Stomach (tissue), 9 donors: ENCODE data around the gene WDR72. TPM values are rescaled to one million over a fixed set of nuclear protein-coding genes. Genes with fewer than 3 reads are reported as not detected.
A peak's percentile ranks its signal among the peaks of the same experiment; 100 is the strongest.
"Not testable (repeated sequence)": the region's sequence is repeated elsewhere in the genome, so short reads cannot be mapped to it uniquely, and the experiment has no call there.

Source experiments
- DNase-seq, 2 donors: peaks; one replicate each; pipeline versions ENCODE4 v3.0.0 to v3.0.0-alpha.2; 2013 to 2019
- H3K27ac ChIP-seq, 5 donors: fragments of 200-600 bp in 4 of 5; sonication (generic) in 4 of 5; one replicate each; pipeline ENCODE4 v1.5.1; 2013 to 2019; ENCODE audit warnings: mild to moderate bottlenecking in 1 of 5, moderate library complexity in 1 of 5
- H3K27me3 ChIP-seq, 3 donors: fragments of 200-600 bp; sonication (generic); one replicate each; pipeline ENCODE4 v1.5.1; 2017 to 2019; ENCODE audit warnings: mixed run types in 1 of 3
- H3K36me3 ChIP-seq, 4 donors: fragments of 200-600 bp; sonication (generic); 1 replicate in 3 of 4; 2 replicates in 1 of 4; pipeline ENCODE4 v1.5.1; 2016 to 2019
- H3K4me1 ChIP-seq, 4 donors: fragments of 200-600 bp; sonication (generic); one replicate each; pipeline ENCODE4 v1.5.1; 2016 to 2019
- H3K4me3 ChIP-seq, 4 donors: fragments of 200-600 bp; sonication (generic) in 3 of 4; one replicate each; pipeline ENCODE4 v1.5.1; 2016 to 2019; ENCODE audit warnings: mild to moderate bottlenecking in 1 of 4
- H3K9me3 ChIP-seq, 4 donors: fragments of 200-600 bp; sonication (generic); one replicate each; pipeline ENCODE4 v1.5.1; 2016 to 2019
- EP300 ChIP-seq: sonication (generic); formaldehyde crosslinking; IDR thresholded peaks from one replicate; pipeline ENCODE4 v1.6.1; 2017; ENCODE audit warnings: antibody characterized with exemption
- POLR2A ChIP-seq, 4 donors: fragments of 450-650 bp; IDR thresholded peaks; one replicate each; pipeline ENCODE4 v1.6.1; 2016; ENCODE audit warnings: antibody characterized with exemption in 4 of 4, control low read depth in 2 of 4, mild to moderate bottlenecking in 1 of 4, moderate library complexity in 1 of 4
- POLR2AphosphoS5 ChIP-seq, 3 donors: sonication (generic); formaldehyde crosslinking; IDR thresholded peaks; one replicate each; pipeline ENCODE4 v1.6.1; 2016; ENCODE audit warnings: antibody characterized with exemption in 3 of 3
- WGBS, 5 donors: extraction: QIAGEN DNeasy Blood & Tissue Kit in 3 of 5; methylation state at CpG; one replicate each; pipeline versions ENCODE4 v1.1.5 to v1.1.7; 2013 to 2018; 5-methylcytosine and 5-hydroxymethylcytosine counted together
- intact Hi-C: fragments of 100-400 bp; cut with DNase I; formaldehyde crosslinking; loops from one replicate; pipeline ENCODE4 v1.15.1; 2023; ENCODE audit warnings: low total_unique reads
- polyA plus RNA-seq, 3 donors: library from polyadenylated mRNA; stranded (reverse); fragments of 200-250 nt; gene quantifications; one replicate each; pipeline ENCODE4 v1.2.3, GENCODE V29; 2013
- total RNA-seq, 5 donors: library from RNA; depleted of rRNA; stranded (reverse); fragments of >200 nt; gene quantifications; one replicate each; pipeline versions ENCODE4 v1.1.0 to v1.2.3, GENCODE V29; 2014 to 2016
- TF ChIP-seq, protein P1 (sequence below), 7 experiments: fragments of 450-650 bp in 4 of 7; fragments of 200-600 bp in 3 of 7; sonication (generic) in 3 of 7; IDR thresholded peaks; one replicate each; pipeline ENCODE4 v1.5.1; 2016 to 2019; ENCODE audit warnings: antibody characterized with exemption in 7 of 7, control low read depth in 2 of 7, mild to moderate bottlenecking in 1 of 7
- donor health status: healthy with polysubstance abuse.
- donor health status: Bipolar disorder and iron deficiency.
- donor health status: healthy.

The WDR72 gene
- total and polyA plus RNA-seq, 8 donors: under 0.01 to 0.61 (median 0.41) TPM; not detected in 2

DNA sequence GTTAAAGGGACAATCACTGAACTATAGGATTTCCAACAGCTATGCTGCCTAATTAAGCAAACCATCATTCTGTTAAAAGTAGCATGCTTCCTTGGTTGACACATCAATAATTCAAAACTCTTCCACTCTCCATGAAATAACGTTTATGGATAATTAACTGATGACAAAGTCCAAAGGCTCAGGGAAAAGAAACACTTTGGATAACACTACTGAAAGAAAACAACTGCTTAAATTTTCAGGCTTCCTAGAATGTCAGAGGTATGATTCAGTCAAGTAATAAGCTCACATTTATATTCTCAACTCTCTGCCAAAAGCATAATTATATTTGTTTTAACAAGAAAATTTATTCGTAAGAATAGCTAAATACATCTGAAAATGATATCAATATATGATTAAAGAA, 49.6 kb downstream of the WDR72 start:
- Histone ChIP-seq H3K9me3 (no peaks in the 10 kb centered on the region), H3K4me1 (no peaks in the 10 kb centered on the region), H3K36me3 (no peaks in the 10 kb centered on the region), H3K4me3 (no peak overlapping the region), H3K27ac (no peak overlapping the region), H3K27me3 (peaks cover 0 to 9% (median 0%) of the 10 kb centered on the region in 3 donors)
- DNase-seq: no peak
- TF ChIP-seq POLR2AphosphoS5 (IDR thresholded peaks at IDR 0.05): no peak
- TF ChIP-seq, protein P1, sequence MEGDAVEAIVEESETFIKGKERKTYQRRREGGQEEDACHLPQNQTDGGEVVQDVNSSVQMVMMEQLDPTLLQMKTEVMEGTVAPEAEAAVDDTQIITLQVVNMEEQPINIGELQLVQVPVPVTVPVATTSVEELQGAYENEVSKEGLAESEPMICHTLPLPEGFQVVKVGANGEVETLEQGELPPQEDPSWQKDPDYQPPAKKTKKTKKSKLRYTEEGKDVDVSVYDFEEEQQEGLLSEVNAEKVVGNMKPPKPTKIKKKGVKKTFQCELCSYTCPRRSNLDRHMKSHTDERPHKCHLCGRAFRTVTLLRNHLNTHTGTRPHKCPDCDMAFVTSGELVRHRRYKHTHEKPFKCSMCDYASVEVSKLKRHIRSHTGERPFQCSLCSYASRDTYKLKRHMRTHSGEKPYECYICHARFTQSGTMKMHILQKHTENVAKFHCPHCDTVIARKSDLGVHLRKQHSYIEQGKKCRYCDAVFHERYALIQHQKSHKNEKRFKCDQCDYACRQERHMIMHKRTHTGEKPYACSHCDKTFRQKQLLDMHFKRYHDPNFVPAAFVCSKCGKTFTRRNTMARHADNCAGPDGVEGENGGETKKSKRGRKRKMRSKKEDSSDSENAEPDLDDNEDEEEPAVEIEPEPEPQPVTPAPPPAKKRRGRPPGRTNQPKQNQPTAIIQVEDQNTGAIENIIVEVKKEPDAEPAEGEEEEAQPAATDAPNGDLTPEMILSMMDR (IDR thresholded peaks at IDR 0.05): no peak
- no peak for TF ChIP-seq POLR2A (IDR thresholded peaks at IDR 0.05)
- no peak for TF ChIP-seq EP300
- intact Hi-C loops: no loop called here
- WGBS, 5 donors: 37 to 54% (median 47%) methylated on average over 2 of the region's 2 CpGs

DNA sequence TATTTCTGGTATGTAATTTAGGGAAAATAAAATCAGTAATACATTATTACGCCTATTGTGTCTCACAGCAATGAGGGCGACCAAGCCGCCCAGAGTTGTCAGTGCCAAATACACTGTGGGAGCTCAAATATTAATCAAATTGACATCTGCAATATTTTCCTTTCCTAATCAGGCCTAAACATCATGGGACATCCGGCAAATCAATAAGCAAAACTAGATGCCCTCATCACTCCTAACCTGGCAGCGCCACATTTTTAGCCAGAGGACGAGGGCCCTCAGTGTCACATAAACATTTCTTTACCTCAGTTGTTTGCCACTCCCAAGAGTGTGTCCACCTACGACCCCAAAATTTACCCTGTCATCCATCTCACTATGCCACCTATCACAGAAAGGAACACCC, 64.1 kb downstream of the WDR72 start:
- DNase-seq: no peak
- Histone ChIP-seq H3K36me3 (no peaks in the 10 kb centered on the region), H3K27ac (no peak overlapping the region), H3K4me1 (peaks cover 6 to 10% (median 8%) of the 10 kb centered on the region in 4 donors), H3K27me3 (no peaks in the 10 kb centered on the region), H3K9me3 (no peaks in the 10 kb centered on the region), H3K4me3 (no peak overlapping the region)
- WGBS, 5 donors: 65 to 81% (median 70%) methylated on average over 7 of the region's 7 CpGs
- intact Hi-C loops: no loop called here
- TF ChIP-seq, protein P1 (IDR thresholded peaks at IDR 0.05): no peak
- TF ChIP-seq EP300 (no peak), POLR2A (IDR thresholded peaks at IDR 0.05) (no peak), POLR2AphosphoS5 (IDR thresholded peaks at IDR 0.05) (no peak)

DNA sequence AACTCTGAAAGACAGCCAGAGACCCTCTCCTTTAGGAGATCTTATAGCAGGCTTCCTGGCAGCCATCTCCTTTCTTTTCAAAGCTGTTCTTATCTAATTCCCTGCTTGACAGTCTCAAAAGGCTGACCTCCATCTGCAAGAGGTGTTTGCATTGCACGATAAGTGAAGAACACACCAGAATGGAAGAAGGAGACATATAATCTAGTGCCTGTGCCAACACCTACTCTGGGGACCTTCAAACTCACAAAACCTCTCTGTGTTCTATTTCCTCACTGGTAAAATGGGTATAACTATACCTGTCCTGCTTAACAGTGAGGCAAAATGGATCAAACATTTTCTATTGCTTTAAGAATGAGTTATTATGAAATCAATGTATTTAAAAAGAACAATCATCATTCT, 65.0 kb downstream of the WDR72 start:
- peaks cover 6 to 10% (median 8%) of the 10 kb centered on the region in 4 donors for H3K4me1 ChIP-seq
- DNase-seq: no peak
- 18 to 35% (median 22%) methylated on average over 1 of the region's 1 CpG for WGBS, 5 donors
- H3K27ac ChIP-seq: no peak overlapping the region
- TF ChIP-seq, protein P1 (IDR thresholded peaks at IDR 0.05): no peak
- TF ChIP-seq POLR2AphosphoS5 (IDR thresholded peaks at IDR 0.05) (no peak), POLR2A (IDR thresholded peaks at IDR 0.05) (no peak), EP300 (no peak)
- intact Hi-C loops: no loop called here
- H3K36me3 ChIP-seq: no peaks in the 10 kb centered on the region
- no peaks in the 10 kb centered on the region for H3K27me3 ChIP-seq
- no peaks in the 10 kb centered on the region for H3K9me3 ChIP-seq
- H3K4me3 ChIP-seq: no peak overlapping the region

DNA sequence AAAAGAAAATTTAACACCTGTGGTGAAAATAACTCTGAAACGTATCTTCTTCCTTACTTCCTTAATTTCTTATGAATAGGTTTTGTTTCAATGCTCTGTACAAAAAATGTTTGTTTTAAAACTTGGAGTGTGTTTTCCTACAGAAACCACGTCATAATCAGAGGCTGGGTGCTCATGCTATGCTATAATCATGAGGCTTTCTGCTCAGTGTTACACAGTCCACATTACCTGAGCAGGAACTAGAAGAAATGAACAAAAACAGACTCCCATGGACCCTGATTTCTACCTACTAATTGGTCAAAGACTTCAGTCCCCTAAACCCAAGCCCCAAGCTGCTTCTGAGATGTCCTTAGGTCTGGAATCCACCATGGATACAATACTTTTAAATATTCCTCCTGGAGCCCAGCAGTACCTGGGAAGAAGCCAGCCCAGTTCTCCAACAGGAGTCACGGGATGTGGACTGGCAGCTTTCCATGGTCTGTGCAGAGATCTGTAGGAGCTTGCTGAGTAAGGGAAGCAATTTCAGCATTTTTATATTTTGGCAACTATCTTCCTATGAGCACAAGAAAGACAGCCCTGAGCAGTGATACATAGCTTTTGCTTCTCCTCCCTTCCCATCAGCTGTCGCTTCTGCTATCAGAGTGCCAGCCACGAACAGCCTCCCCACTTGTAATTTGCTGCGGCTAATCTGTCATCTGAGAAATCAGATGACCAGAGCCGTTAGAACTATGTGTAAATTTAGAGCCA, 65.6 kb downstream of the WDR72 start:
- Histone ChIP-seq H3K27ac (no peak overlapping the region), H3K9me3 (no peaks in the 10 kb centered on the region), H3K27me3 (no peaks in the 10 kb centered on the region), H3K36me3 (no peaks in the 10 kb centered on the region), H3K4me3 (no peak overlapping the region), H3K4me1 (peaks cover 6 to 10% (median 8%) of the 10 kb centered on the region in 4 donors)
- no peak for TF ChIP-seq POLR2AphosphoS5 (IDR thresholded peaks at IDR 0.05)
- no peak for TF ChIP-seq EP300
- no peak for TF ChIP-seq POLR2A (IDR thresholded peaks at IDR 0.05)
- TF ChIP-seq, protein P1 (IDR thresholded peaks at IDR 0.05): no peak
- intact Hi-C loops: no loop called here
- DNase-seq: peak; percentile 76 to 86
- 7 to 20% (median 14%) methylated on average over 7 of the region's 7 CpGs for WGBS, 5 donors

DNA sequence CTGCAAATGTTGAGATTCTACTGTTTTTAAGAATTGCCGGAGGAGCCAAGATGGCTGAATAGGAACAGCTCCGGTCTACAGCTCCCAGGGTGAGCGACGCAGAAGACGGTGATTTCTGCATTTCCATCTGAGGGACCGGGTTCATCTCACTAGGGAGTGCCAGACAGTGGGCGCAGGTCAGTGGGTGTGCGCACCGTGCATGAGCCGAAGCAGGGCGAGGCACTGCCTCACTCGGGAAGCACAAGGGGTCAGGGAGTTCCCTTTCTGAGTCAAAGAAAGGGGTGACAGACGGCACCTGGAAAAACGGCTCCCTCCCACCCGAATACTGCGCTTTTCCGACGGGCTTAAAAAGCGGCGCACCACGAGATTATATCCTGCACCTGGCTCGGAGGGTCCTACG, 75.3 kb downstream of the WDR72 start:
- H3K4me3 ChIP-seq, H3K9me3 ChIP-seq, H3K4me1 ChIP-seq, intact Hi-C loops, H3K36me3 ChIP-seq, H3K27ac ChIP-seq, DNase-seq, H3K27me3 ChIP-seq: not testable (repeated sequence)
- 77 to 92% (median 84%) methylated on average over 21 to 23 of the region's 23 CpGs for WGBS, 5 donors
